Measurements from ENCODE around the gene NBAS. TPM values are rescaled to one million over a fixed set of nuclear protein-coding genes. Genes with fewer than 3 reads are reported as not detected.
A peak's percentile ranks its signal among the peaks of the same experiment; 100 is the strongest.
"Not testable (repeated sequence)": the region's sequence is repeated elsewhere in the genome, so short reads cannot be mapped to it uniquely, and the experiment has no call there.

Gene NBAS
- total and polyA plus RNA-seq, 3 experiments from 2014 or later: 22.0 to 34.1 (median 30.6) TPM

DNA sequence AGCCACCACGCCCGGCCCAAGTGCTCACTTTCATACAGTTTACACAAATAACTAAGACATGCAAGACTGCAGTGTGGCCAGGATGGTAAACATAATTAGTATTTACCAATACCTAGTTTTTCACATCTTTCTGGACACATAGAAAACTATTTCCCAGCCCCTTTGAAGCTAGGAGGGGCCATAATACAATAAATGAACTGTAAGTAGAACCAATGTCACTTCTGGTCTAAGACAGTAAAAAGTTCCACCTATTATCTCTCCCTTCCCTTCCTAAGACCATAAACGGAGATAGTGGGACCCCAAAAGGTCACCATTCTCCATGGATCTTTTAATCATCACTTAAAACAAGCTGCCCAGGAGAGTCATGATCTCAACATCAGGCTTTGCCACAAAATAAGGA, 51.0 kb downstream of the NBAS start:
- no peak overlapping the region for H3K27ac ChIP-seq (ENCODE audit: low read depth, low read length)
- no peaks in the 10 kb centered on the region for H3K4me1 ChIP-seq (ENCODE audit: insufficient read depth, low read length)
- Mint-ChIP-seq H3K36me3 (peaks cover 10 to 82% (median 39%) of the 10 kb centered on the region in 3 donors), H3K4me3 (no peak overlapping the region), H3K27me3 (no peaks in the 10 kb centered on the region), H3K9me3 (no peaks in the 10 kb centered on the region), H3K27ac (no peak overlapping the region), H3K4me1 (peaks cover 0 to 15% (median 3%) of the 10 kb centered on the region in 3 donors)
- H3K9me3 ChIP-seq (ENCODE audit: low read length): no peaks in the 10 kb centered on the region
- no peaks in the 10 kb centered on the region for H3K27me3 ChIP-seq (ENCODE audit: insufficient read depth, low read length, poor library complexity, severe bottlenecking)
- ChIA-PET POLR2A (no interaction called here), CTCF (interaction anchor here (1.1 kb wide), 1 partner anchor 11 kb away, joined by 3 read pairs; no protein-coding TSS in a partner anchor)
- H3K4me3 ChIP-seq (ENCODE audit: low read length): no peak overlapping the region
- DNase-seq: no peak
- H3K36me3 ChIP-seq (ENCODE audit: insufficient read depth, low read length): peaks cover 21% of the 10 kb centered on the region

- Histone ChIP-seq H3K9me3 (ENCODE audit: low read length) (no peaks in the 10 kb centered on the region), H3K4me1 (ENCODE audit: insufficient read depth, low read length) (no peaks in the 10 kb centered on the region), H3K4me3 (ENCODE audit: low read length) (no peak overlapping the region), H3K36me3 (ENCODE audit: insufficient read depth, low read length) (peaks cover 20% of the 10 kb centered on the region), H3K27me3 (ENCODE audit: insufficient read depth, low read length, poor library complexity, severe bottlenecking) (no peaks in the 10 kb centered on the region), H3K27ac (ENCODE audit: low read depth, low read length) (no peak overlapping the region)
- no peak for DNase-seq
- H3K4me3 Mint-ChIP-seq: no peak overlapping the region
- POLR2A ChIA-PET: no interaction called here
- H3K27ac Mint-ChIP-seq: no peak overlapping the region
- CTCF ChIA-PET: no interaction called here
- peaks cover 10 to 79% (median 42%) of the 10 kb centered on the region in 3 donors for H3K36me3 Mint-ChIP-seq
- H3K9me3 Mint-ChIP-seq: no peaks in the 10 kb centered on the region
- H3K4me1 Mint-ChIP-seq: peaks cover 0 to 15% (median 3%) of the 10 kb centered on the region in 3 donors
- H3K27me3 Mint-ChIP-seq: no peaks in the 10 kb centered on the region
Observed at GRCh38 chr2:15507697-15508096, 53.4 kb downstream of the NBAS start.

DNA sequence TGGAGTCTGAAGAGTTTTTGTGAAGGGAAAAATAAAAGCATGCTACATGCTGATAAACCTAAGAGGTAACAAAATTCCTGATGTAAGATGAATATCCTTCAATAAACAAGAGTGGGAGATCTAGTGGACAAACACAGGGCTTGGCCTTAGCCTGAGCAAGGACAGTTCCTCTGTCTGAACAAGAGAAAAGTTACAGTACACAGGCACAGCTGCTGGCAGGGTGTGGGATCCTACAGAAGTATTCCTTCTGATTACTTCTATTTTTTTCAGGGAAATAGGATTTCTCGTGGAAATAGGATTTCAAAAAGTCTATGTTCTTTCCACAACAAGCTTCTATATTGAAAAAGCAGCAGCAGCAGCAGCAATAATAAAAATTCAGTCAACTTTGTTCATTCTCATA, 54.1 kb downstream of the NBAS start:
- no peaks in the 10 kb centered on the region for H3K9me3 Mint-ChIP-seq
- H3K27me3 ChIP-seq (ENCODE audit: insufficient read depth, low read length, poor library complexity, severe bottlenecking): no peaks in the 10 kb centered on the region
- H3K27me3 Mint-ChIP-seq: no peaks in the 10 kb centered on the region
- peaks cover 15 to 80% (median 39%) of the 10 kb centered on the region in 3 donors for H3K36me3 Mint-ChIP-seq
- H3K4me1 ChIP-seq (ENCODE audit: insufficient read depth, low read length): no peaks in the 10 kb centered on the region
- ChIA-PET POLR2A (no interaction called here), CTCF (no interaction called here)
- no peak overlapping the region for H3K4me3 ChIP-seq (ENCODE audit: low read length)
- no peaks in the 10 kb centered on the region for H3K9me3 ChIP-seq (ENCODE audit: low read length)
- DNase-seq: no peak
- no peak overlapping the region for H3K4me3 Mint-ChIP-seq
- peaks cover 24% of the 10 kb centered on the region for H3K36me3 ChIP-seq (ENCODE audit: insufficient read depth, low read length)
- H3K27ac Mint-ChIP-seq: peak overlapping the region in 1 of 8 donors; percentile 71
- H3K4me1 Mint-ChIP-seq: peaks cover 0 to 15% (median 3%) of the 10 kb centered on the region in 3 donors
- no peak overlapping the region for H3K27ac ChIP-seq (ENCODE audit: low read depth, low read length)

DNA sequence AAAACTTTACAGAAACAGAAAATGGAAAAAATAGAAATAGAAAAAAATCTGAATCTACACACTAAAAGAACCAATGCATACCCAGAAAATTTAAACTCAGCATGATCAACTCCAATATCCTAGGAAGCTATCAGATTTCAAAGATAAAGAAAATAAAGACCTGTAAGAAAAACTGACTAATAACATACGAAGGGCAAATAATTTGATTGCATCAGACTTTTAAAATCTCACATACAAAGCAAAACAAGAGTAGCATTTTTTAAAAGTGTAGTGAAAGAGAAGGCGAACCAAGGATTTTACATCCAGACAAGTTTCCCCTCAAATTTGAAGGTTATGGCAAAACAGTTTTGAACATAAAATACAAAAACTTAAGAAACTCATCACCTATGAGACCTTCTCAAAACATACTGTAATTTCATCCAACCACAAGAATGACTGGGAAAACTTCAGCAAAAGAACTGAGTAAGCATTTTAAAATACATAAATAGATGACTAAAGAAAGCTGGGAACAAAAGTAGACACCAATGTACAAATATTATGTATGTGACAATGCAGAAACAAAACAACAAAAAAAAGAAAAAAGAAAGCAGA, 54.8 kb downstream of the NBAS start:
- peak overlapping the region in 2 of 8 donors; percentile 3 to 15 for H3K27ac Mint-ChIP-seq
- H3K36me3 ChIP-seq (ENCODE audit: insufficient read depth, low read length): peaks cover 20% of the 10 kb centered on the region
- H3K4me1 Mint-ChIP-seq: peaks cover 0 to 15% (median 3%) of the 10 kb centered on the region in 3 donors
- H3K27me3 Mint-ChIP-seq: no peaks in the 10 kb centered on the region
- DNase-seq: no peak
- no peak overlapping the region for H3K4me3 Mint-ChIP-seq
- H3K9me3 Mint-ChIP-seq: no peaks in the 10 kb centered on the region
- H3K4me1 ChIP-seq (ENCODE audit: insufficient read depth, low read length): no peaks in the 10 kb centered on the region
- H3K36me3 Mint-ChIP-seq: peaks cover 20 to 79% (median 38%) of the 10 kb centered on the region in 3 donors
- H3K27ac ChIP-seq (ENCODE audit: low read depth, low read length): no peak overlapping the region
- CTCF ChIA-PET: no interaction called here
- POLR2A ChIA-PET: no interaction called here
- no peaks in the 10 kb centered on the region for H3K9me3 ChIP-seq (ENCODE audit: low read length)
- no peaks in the 10 kb centered on the region for H3K27me3 ChIP-seq (ENCODE audit: insufficient read depth, low read length, poor library complexity, severe bottlenecking)
- no peak overlapping the region for H3K4me3 ChIP-seq (ENCODE audit: low read length)

- H3K4me1 ChIP-seq (ENCODE audit: insufficient read depth, low read length): no peaks in the 10 kb centered on the region
- no peak overlapping the region for H3K4me3 ChIP-seq (ENCODE audit: low read length)
- Mint-ChIP-seq H3K27ac (peak overlapping the region in 4 of 8 donors; percentile 25 to 76 (median 56)), H3K27me3 (no peaks in the 10 kb centered on the region), H3K4me1 (peaks cover 0 to 15% (median 3%) of the 10 kb centered on the region in 3 donors), H3K9me3 (no peaks in the 10 kb centered on the region), H3K4me3 (no peak overlapping the region), H3K36me3 (peaks cover 20 to 67% (median 28%) of the 10 kb centered on the region in 3 donors)
- H3K27ac ChIP-seq (ENCODE audit: low read depth, low read length): no peak overlapping the region
- DNase-seq: no peak
- ChIA-PET POLR2A (no interaction called here), CTCF (no interaction called here)
- no peaks in the 10 kb centered on the region for H3K9me3 ChIP-seq (ENCODE audit: low read length)
- no peaks in the 10 kb centered on the region for H3K27me3 ChIP-seq (ENCODE audit: insufficient read depth, low read length, poor library complexity, severe bottlenecking)
- peaks cover 10% of the 10 kb centered on the region for H3K36me3 ChIP-seq (ENCODE audit: insufficient read depth, low read length)
Observed at GRCh38 chr2:15504882-15505663, 56.1 kb downstream of the NBAS start.

DNA sequence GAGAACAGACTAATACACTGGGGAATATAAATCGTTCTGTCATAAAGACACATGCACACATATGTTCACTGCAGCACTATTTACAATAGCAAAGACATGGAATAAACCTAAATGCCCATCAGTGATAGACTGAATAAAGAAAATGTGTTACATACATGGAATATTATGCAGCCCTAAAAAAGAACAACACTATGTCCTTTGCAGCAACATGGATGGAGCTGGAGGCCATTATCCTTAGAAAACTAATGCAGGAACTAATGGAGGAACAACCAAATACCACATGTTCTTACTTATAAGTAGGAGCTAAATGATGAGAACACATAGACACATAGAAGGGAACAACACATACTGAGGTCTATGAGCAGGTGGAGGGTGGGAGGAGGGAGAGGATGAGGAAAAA, 61.9 kb downstream of the NBAS start:
- H3K27ac ChIP-seq (ENCODE audit: low read depth, low read length); CTCF ChIA-PET; DNase-seq; H3K27ac Mint-ChIP-seq; H3K4me1 ChIP-seq (ENCODE audit: insufficient read depth, low read length); H3K27me3 ChIP-seq (ENCODE audit: insufficient read depth, low read length, poor library complexity, severe bottlenecking); H3K9me3 Mint-ChIP-seq; H3K4me1 Mint-ChIP-seq; POLR2A ChIA-PET; H3K4me3 Mint-ChIP-seq; H3K9me3 ChIP-seq (ENCODE audit: low read length); H3K4me3 ChIP-seq (ENCODE audit: low read length); H3K27me3 Mint-ChIP-seq; H3K36me3 ChIP-seq (ENCODE audit: insufficient read depth, low read length): not testable (repeated sequence)
- H3K36me3 Mint-ChIP-seq: peaks cover 23 to 60% (median 36%) of the 10 kb centered on the region in 3 donors

GRCh38 chr2:15498554-15498953, 62.6 kb downstream of the NBAS start:
- no peaks in the 10 kb centered on the region for H3K4me1 ChIP-seq (ENCODE audit: insufficient read depth, low read length)
- H3K36me3 Mint-ChIP-seq: peaks cover 25 to 59% (median 32%) of the 10 kb centered on the region in 3 donors
- no peaks in the 10 kb centered on the region for H3K9me3 ChIP-seq (ENCODE audit: low read length)
- H3K4me3 Mint-ChIP-seq: no peak overlapping the region
- DNase-seq: no peak
- H3K4me1 Mint-ChIP-seq: peaks cover 0 to 1% (median 0%) of the 10 kb centered on the region in 3 donors
- ChIA-PET CTCF (no interaction called here), POLR2A (no interaction called here)
- no peak overlapping the region for H3K27ac Mint-ChIP-seq
- H3K9me3 Mint-ChIP-seq: peaks cover 0 to 4% (median 0%) of the 10 kb centered on the region in 5 donors
- H3K36me3 ChIP-seq (ENCODE audit: insufficient read depth, low read length): peaks cover 9% of the 10 kb centered on the region
- no peak overlapping the region for H3K4me3 ChIP-seq (ENCODE audit: low read length)
- no peaks in the 10 kb centered on the region for H3K27me3 ChIP-seq (ENCODE audit: insufficient read depth, low read length, poor library complexity, severe bottlenecking)
- H3K27ac ChIP-seq (ENCODE audit: low read depth, low read length): no peak overlapping the region
- H3K27me3 Mint-ChIP-seq: no peaks in the 10 kb centered on the region

- Histone ChIP-seq H3K36me3 (ENCODE audit: insufficient read depth, low read length) (no peaks in the 10 kb centered on the region), H3K27ac (ENCODE audit: low read depth, low read length) (no peak overlapping the region), H3K4me3 (ENCODE audit: low read length) (no peak overlapping the region), H3K9me3 (ENCODE audit: low read length) (no peaks in the 10 kb centered on the region), H3K4me1 (ENCODE audit: insufficient read depth, low read length) (no peaks in the 10 kb centered on the region), H3K27me3 (ENCODE audit: insufficient read depth, low read length, poor library complexity, severe bottlenecking) (no peaks in the 10 kb centered on the region)
- H3K9me3 Mint-ChIP-seq: peaks cover 0 to 4% (median 0%) of the 10 kb centered on the region in 5 donors
- no peak overlapping the region for H3K4me3 Mint-ChIP-seq
- no peaks in the 10 kb centered on the region for H3K27me3 Mint-ChIP-seq
- DNase-seq: no peak
- POLR2A ChIA-PET: no interaction called here
- H3K36me3 Mint-ChIP-seq: peaks cover 23 to 59% (median 27%) of the 10 kb centered on the region in 3 donors
- CTCF ChIA-PET: no interaction called here
- H3K27ac Mint-ChIP-seq: no peak overlapping the region
- peaks cover 0 to 1% (median 0%) of the 10 kb centered on the region in 3 donors for H3K4me1 Mint-ChIP-seq
Observed at GRCh38 chr2:15494877-15495276, 66.3 kb downstream of the NBAS start.
